Measurements from ENCODE around the gene TEAD1.
A peak's percentile ranks its signal among the peaks of the same experiment; 100 is the strongest.

The TEAD1 gene

GRCh38 chr11:12786891-12787290 lies 112.7 kb downstream of the TEAD1 start:
- FAIRE-seq (no peak), DNase-seq (ENCODE audit: insufficient read length, low spot score) (peak; percentile 29)
- TF ChIP-seq CTCF (IDR thresholded peaks at IDR 0.05; ENCODE audit: insufficient read depth, missing control alignments): no peak

DNA sequence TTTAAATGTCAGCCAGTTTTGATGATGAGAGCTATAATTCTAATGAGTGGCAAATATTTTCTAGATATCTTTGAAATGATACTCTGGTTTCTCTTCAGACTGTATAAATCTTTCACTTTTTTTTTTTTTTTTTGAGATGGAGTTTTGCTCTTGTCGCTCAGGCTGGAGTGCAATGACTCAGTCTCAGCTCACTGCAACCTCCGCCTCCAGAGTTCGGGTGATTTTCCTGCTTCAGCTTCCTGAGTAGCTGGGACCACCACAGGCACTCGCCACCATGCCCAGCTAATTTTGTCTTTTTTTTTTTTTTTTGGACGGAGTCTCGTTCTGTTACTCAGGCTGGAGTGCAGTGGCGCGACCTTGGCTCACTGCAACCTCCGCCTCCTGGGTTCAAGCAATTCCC lies 113.6 kb downstream of the TEAD1 start:
- no peak for DNase-seq (ENCODE audit: insufficient read length, low spot score)
- FAIRE-seq: no peak

GRCh38 chr11:12789054-12789453 lies 114.8 kb downstream of the TEAD1 start:
- FAIRE-seq (no peak), DNase-seq (ENCODE audit: insufficient read length, low spot score) (no peak)
- no peak for TF ChIP-seq CTCF (IDR thresholded peaks at IDR 0.05; ENCODE audit: insufficient read depth, missing control alignments)

More for the DNA sequence above, 113.6 kb downstream of the TEAD1 start:
- no peak for TF ChIP-seq CTCF (IDR thresholded peaks at IDR 0.05; ENCODE audit: insufficient read depth, missing control alignments)

DNA sequence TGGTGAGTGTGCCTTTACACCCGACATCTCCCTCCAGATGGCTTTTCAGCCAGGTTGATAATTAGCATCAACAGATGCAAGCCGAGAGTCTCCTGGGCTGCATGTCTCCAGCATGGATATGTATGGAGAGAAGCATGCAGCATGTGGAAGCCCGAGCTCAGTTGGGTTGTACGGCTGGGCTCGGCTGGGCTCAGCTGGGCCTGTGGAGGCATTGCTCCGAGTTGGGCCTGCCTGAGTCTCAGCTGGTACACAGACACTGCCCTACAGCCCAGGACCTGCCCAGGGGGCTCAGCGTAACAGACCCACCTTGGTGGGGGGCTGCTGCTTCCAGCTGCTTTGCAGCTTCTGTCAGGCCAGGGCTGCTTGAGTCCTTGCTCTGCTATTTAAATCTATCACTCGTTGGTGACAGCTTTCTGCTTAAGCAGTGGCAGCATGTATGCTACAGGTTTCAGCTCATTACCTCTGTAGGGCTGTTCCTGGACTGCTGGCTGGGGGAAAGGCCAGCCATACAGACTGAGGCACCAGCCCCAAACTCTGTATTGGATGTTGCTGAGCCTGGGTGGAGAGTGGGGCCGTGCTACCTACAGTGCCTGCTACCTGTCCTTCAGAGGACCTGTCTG lies 115.5 kb downstream of the TEAD1 start:
- DNase-seq (ENCODE audit: insufficient read length, low spot score) (no peak), FAIRE-seq (no peak)
- no peak for TF ChIP-seq CTCF (IDR thresholded peaks at IDR 0.05; ENCODE audit: insufficient read depth, missing control alignments)

DNA sequence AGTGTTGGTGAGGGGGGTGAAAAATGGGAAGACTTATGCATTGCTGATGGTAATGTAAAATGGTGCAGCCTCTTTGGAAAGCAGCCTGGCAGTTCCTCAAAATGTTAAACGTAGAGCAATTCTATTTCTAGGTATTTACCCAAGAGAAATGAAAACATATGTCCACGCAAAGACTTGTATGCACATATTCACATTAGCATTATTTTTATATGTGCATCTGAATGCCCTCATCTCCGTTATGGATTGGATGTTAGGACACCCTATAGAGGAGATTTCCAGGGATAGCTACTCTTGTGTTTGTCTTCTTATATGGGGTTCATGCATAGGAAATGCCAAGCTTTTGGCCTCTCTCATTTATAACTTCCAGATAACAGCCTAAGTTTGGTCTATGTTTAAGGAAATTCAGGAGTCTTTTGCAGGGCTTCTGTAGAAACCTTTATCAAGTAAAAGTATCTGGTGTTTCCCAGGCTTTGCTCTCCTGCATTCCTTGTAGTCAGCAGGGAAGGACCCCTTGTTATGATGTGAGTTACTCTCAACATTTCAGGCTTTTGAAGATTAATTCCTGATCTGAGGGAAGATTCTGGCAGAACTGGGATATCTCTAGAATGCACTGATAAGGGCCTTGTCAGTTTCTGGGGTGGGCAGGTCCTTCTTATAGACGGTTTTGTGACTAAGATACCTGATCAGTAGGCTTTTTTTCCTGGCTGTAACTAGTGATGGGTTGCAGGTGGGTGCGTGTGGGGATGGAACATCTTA lies 116.8 kb downstream of the TEAD1 start:
- FAIRE-seq (no peak), DNase-seq (ENCODE audit: insufficient read length, low spot score) (no peak)
- TF ChIP-seq CTCF (IDR thresholded peaks at IDR 0.05; ENCODE audit: insufficient read depth, missing control alignments): no peak

- no peak for FAIRE-seq
- no peak for DNase-seq (ENCODE audit: insufficient read length, low spot score)
- TF ChIP-seq CTCF (IDR thresholded peaks at IDR 0.05; ENCODE audit: insufficient read depth, missing control alignments): no peak
Observed at GRCh38 chr11:12792018-12792417, 117.8 kb downstream of the TEAD1 start.

GRCh38 chr11:12792590-12792989 lies 118.4 kb downstream of the TEAD1 start:
- DNase-seq (ENCODE audit: insufficient read length, low spot score) (no peak), FAIRE-seq (no peak)
- no peak for TF ChIP-seq CTCF (IDR thresholded peaks at IDR 0.05; ENCODE audit: insufficient read depth, missing control alignments)
